Epithelial cell of esophagus (primary cell): ENCODE measurements around the gene LHX2.

ENCODE experiments used
- DNase-seq: peaks from one replicate; pipeline ENCODE4 v3.0.0; 2010; ENCODE audit warnings: low read depth
- H3K4me3 ChIP-seq: 2 replicates; pipeline ENCODE4 v1.5.1; 2011; ENCODE audit warnings: mild to moderate bottlenecking, low read length, control low read depth
- TF ChIP-seq, protein P1 (sequence below): IDR thresholded peaks from 2 replicates; pipeline ENCODE4 v1.5.1; 2011; ENCODE audit warnings: low read depth, mild to moderate bottlenecking, low read length, control low read depth, inconsistent platforms; ENCODE audit not compliant: insufficient read depth; ENCODE audit errors: missing control alignments

The LHX2 gene

GRCh38 chr9:124033967-124034366 is 22.4 kb downstream of the LHX2 start:
- TF ChIP-seq, protein P1, sequence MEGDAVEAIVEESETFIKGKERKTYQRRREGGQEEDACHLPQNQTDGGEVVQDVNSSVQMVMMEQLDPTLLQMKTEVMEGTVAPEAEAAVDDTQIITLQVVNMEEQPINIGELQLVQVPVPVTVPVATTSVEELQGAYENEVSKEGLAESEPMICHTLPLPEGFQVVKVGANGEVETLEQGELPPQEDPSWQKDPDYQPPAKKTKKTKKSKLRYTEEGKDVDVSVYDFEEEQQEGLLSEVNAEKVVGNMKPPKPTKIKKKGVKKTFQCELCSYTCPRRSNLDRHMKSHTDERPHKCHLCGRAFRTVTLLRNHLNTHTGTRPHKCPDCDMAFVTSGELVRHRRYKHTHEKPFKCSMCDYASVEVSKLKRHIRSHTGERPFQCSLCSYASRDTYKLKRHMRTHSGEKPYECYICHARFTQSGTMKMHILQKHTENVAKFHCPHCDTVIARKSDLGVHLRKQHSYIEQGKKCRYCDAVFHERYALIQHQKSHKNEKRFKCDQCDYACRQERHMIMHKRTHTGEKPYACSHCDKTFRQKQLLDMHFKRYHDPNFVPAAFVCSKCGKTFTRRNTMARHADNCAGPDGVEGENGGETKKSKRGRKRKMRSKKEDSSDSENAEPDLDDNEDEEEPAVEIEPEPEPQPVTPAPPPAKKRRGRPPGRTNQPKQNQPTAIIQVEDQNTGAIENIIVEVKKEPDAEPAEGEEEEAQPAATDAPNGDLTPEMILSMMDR = no peak
- no peak overlapping the region for H3K4me3 ChIP-seq
- DNase-seq = no peak

GRCh38 chr9:124035001-124035650 is 23.6 kb downstream of the LHX2 start:
- TF ChIP-seq, protein P1 = no peak
- DNase-seq = no peak
- no peak overlapping the region for H3K4me3 ChIP-seq

DNA sequence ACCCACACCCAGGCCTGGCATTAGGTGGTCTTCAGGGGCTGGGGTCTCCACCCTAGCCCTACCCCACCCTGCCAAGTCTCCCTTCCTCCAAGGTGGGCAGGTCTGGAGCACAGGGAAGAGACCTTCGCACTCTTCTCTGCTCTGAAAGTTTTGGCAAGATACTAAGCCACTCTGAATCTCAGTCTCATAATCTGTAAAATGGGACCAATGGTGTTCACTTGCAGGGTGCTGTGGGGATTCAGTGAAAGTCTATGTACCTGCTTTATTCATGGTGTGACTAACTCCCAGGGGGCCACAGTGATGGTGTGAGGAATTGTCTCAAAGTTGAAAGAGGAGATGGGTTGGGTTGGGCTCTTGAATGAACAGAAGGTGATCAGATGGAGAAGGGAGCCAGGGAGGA is 25.0 kb downstream of the LHX2 start:
- no peak for DNase-seq
- no peak overlapping the region for H3K4me3 ChIP-seq
- TF ChIP-seq, protein P1 = no peak

- TF ChIP-seq, protein P1 = no peak
- DNase-seq = no peak
- H3K4me3 ChIP-seq = no peak overlapping the region
Observed at GRCh38 chr9:124037790-124038189, 26.2 kb downstream of the LHX2 start.

DNA sequence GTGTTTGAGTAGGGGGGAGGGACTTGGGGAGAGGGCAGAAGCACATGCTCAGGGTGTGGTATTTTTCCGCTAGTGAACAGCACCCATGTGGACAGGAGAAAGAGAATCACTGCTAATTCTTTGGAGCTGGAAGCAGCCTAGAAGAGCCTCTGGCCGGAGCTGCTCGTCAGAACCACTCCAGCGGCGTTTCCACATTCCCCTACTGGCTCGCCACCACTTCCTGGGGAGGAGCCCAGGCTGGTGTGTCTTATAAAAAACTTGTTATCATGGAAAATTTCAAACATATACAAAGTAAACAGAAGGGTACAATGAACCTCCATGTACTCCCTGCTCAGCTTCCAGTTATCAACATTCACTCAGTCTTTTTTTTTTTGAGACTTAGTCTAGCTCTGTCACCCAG is 26.7 kb downstream of the LHX2 start:
- no peak for DNase-seq
- H3K4me3 ChIP-seq = no peak overlapping the region
- TF ChIP-seq, protein P1 = no peak

GRCh38 chr9:124038790-124039633 is 27.4 kb downstream of the LHX2 start:
- TF ChIP-seq, protein P1 = no peak
- no peak overlapping the region for H3K4me3 ChIP-seq
- no peak for DNase-seq
